ENCODE results near the gene MIPEP. TPM values are rescaled to one million over a fixed set of nuclear protein-coding genes. Genes with fewer than 3 reads are reported as not detected.

Gene MIPEP
- total RNA-seq, 1 donor from 2014 or later = 48.9 TPM

GRCh38 chr13:23790577-23791170 lies 98.5 kb downstream of the MIPEP start:
- ATAC-seq (peak; percentile 64), DNase-seq (no peak)
- intact Hi-C loops (cut with micrococcal nuclease) = no loop called here

- intact Hi-C loops (cut with micrococcal nuclease) = no loop called here
- ATAC-seq (peak; percentile 50), DNase-seq (no peak)
Observed at GRCh38 chr13:23789576-23790346, 99.4 kb downstream of the MIPEP start.

- ATAC-seq (no peak), DNase-seq (no peak)
- intact Hi-C loops (cut with micrococcal nuclease) = no loop called here
Observed at GRCh38 chr13:23788459-23788858, 100.7 kb downstream of the MIPEP start.

GRCh38 chr13:23787464-23787863 lies 101.7 kb downstream of the MIPEP start:
- intact Hi-C loops (cut with micrococcal nuclease) = no loop called here
- no peak for ATAC-seq
- DNase-seq = no peak

- intact Hi-C loops (cut with micrococcal nuclease) = no loop called here
- ATAC-seq = no peak
Observed at GRCh38 chr13:23786607-23787006, 102.6 kb downstream of the MIPEP start.

GRCh38 chr13:23778879-23779278 lies 110.3 kb downstream of the MIPEP start:
- ATAC-seq = no peak
- no peak for DNase-seq
- intact Hi-C loops (cut with micrococcal nuclease) = no loop called here

More at GRCh38 chr13:23786607-23787006, 102.6 kb downstream of the MIPEP start:
- no peak for DNase-seq

- ATAC-seq = no peak
- intact Hi-C loops (cut with micrococcal nuclease) = no loop called here
Observed at GRCh38 chr13:23778002-23778652, 111.1 kb downstream of the MIPEP start.

GRCh38 chr13:23777575-23777870 lies 111.7 kb downstream of the MIPEP start:
- no peak for ATAC-seq
- no peak for DNase-seq
- intact Hi-C loops (cut with micrococcal nuclease) = no loop called here

More at GRCh38 chr13:23778002-23778652, 111.1 kb downstream of the MIPEP start:
- DNase-seq = no peak

GRCh38 chr13:23776698-23777574 lies 112.3 kb downstream of the MIPEP start:
- ATAC-seq (no peak), DNase-seq (no peak)
- intact Hi-C loops (cut with micrococcal nuclease) = no loop called here

- ATAC-seq = no peak
- intact Hi-C loops (cut with micrococcal nuclease) = no loop called here
- no peak for DNase-seq
Observed at GRCh38 chr13:23772717-23773116, 116.5 kb downstream of the MIPEP start.

- no peak for DNase-seq
- intact Hi-C loops (cut with micrococcal nuclease) = no loop called here
- ATAC-seq = no peak
Observed at GRCh38 chr13:23771956-23772355, 117.2 kb downstream of the MIPEP start.

GRCh38 chr13:23771552-23771951 lies 117.6 kb downstream of the MIPEP start:
- no peak for ATAC-seq
- intact Hi-C loops (cut with micrococcal nuclease) = no loop called here
- DNase-seq = no peak

GRCh38 chr13:23770973-23771372 lies 118.2 kb downstream of the MIPEP start:
- no peak for DNase-seq
- no peak for ATAC-seq
- intact Hi-C loops (cut with micrococcal nuclease) = no loop called here

- intact Hi-C loops (cut with micrococcal nuclease) = no loop called here
- no peak for DNase-seq
- ATAC-seq = no peak
Observed at GRCh38 chr13:23770428-23770827, 118.8 kb downstream of the MIPEP start.

- ATAC-seq = no peak
- intact Hi-C loops (cut with micrococcal nuclease) = no loop called here
- no peak for DNase-seq
Observed at GRCh38 chr13:23769401-23769800, 119.8 kb downstream of the MIPEP start.

GRCh38 chr13:23767838-23768237 lies 121.4 kb downstream of the MIPEP start:
- no peak for DNase-seq
- no peak for ATAC-seq
- intact Hi-C loops (cut with micrococcal nuclease) = no loop called here

- ATAC-seq (peak; percentile 78), DNase-seq (no peak)
Observed at GRCh38 chr13:23766939-23767338, 122.3 kb downstream of the MIPEP start.

GRCh38 chr13:23766283-23766682 lies 122.9 kb downstream of the MIPEP start:
- intact Hi-C loops (cut with micrococcal nuclease) = no loop called here
- no peak for ATAC-seq
- no peak for DNase-seq

More at GRCh38 chr13:23766939-23767338, 122.3 kb downstream of the MIPEP start:
- intact Hi-C loops (cut with micrococcal nuclease) = no loop called here

- intact Hi-C loops (cut with micrococcal nuclease) = no loop called here
- ATAC-seq = no peak
- no peak for DNase-seq
Observed at GRCh38 chr13:23765531-23765930, 123.7 kb downstream of the MIPEP start.

- intact Hi-C loops (cut with micrococcal nuclease) = no loop called here
- ATAC-seq (no peak), DNase-seq (no peak)
Observed at GRCh38 chr13:23763318-23763717, 125.9 kb downstream of the MIPEP start.
